GM19438 (cell line): ENCODE measurements around the gene NUDT5.
A peak's percentile ranks its signal among the peaks of the same experiment; 100 is the strongest.
"Not testable (repeated sequence)": the region's sequence is repeated elsewhere in the genome, so short reads cannot be mapped to it uniquely, and the experiment has no call there.

Experiments
- ATAC-seq: cut with Tn5 transposase; IDR thresholded peaks from one replicate; pipeline ENCODE4 v1.9.1; 2021; ENCODE audit warnings: low read depth; ENCODE audit not compliant: unreplicated experiment

The NUDT5 gene

GRCh38 chr10:12195603-12196506, at the start of gene NUDT5, which contains the start of gene CDC123:
Gene NUDT5, minus strand, starts transcription at chr10:12195891. Its CDS starts 9,600 bp downstream, at chr10:12186291.
Gene CDC123, plus strand, starts transcription at chr10:12196188. Its CDS starts 58 bp downstream, at chr10:12196246.
- ATAC-seq, result peak; percentile 93

GRCh38 chr10:12243864-12244620, 48.4 kb upstream of the NUDT5 start:
- no peak for ATAC-seq

GRCh38 chr10:12241810-12242529, 46.3 kb upstream of the NUDT5 start:
- ATAC-seq, result no peak

GRCh38 chr10:12238821-12239220, 43.1 kb upstream of the NUDT5 start:
- no peak for ATAC-seq

GRCh38 chr10:12237265-12238220, 41.9 kb upstream of the NUDT5 start:
- no peak for ATAC-seq

- no peak for ATAC-seq
These were observed 40.1 kb upstream of the NUDT5 start for GRCh38 chr10:12235796-12236195.

GRCh38 chr10:12235116-12235694, 39.5 kb upstream of the NUDT5 start:
- ATAC-seq, result no peak

- not testable (repeated sequence) for ATAC-seq
These were observed 39.0 kb upstream of the NUDT5 start for GRCh38 chr10:12234687-12235086.

GRCh38 chr10:12228851-12229250, 33.2 kb upstream of the NUDT5 start:
- no peak for ATAC-seq

- not testable (repeated sequence) for ATAC-seq
These were observed 30.7 kb upstream of the NUDT5 start for GRCh38 chr10:12226438-12226837.

GRCh38 chr10:12225444-12225843, 29.8 kb upstream of the NUDT5 start:
- ATAC-seq, result no peak

- no peak for ATAC-seq
These were observed 25.9 kb upstream of the NUDT5 start for GRCh38 chr10:12221323-12222298.

- no peak for ATAC-seq
These were observed 23.3 kb upstream of the NUDT5 start for GRCh38 chr10:12218991-12219390.

GRCh38 chr10:12214763-12215218, 19.1 kb upstream of the NUDT5 start:
- ATAC-seq, result no peak

GRCh38 chr10:12214093-12214492, 18.4 kb upstream of the NUDT5 start:
- no peak for ATAC-seq

GRCh38 chr10:12213621-12214020, 17.9 kb upstream of the NUDT5 start:
- no peak for ATAC-seq

GRCh38 chr10:12212454-12212853, 16.8 kb upstream of the NUDT5 start:
- ATAC-seq, result no peak

GRCh38 chr10:12208460-12208859, 12.8 kb upstream of the NUDT5 start:
- ATAC-seq, result no peak
